GM18499 (cell line): ENCODE measurements around the gene TRPM4.
"Not testable (repeated sequence)": the region's sequence is repeated elsewhere in the genome, so short reads cannot be mapped to it uniquely, and the experiment has no call there.

Source experiments
- ATAC-seq: cut with Tn5 transposase; IDR thresholded peaks from one replicate; pipeline ENCODE4 v1.9.1; 2021; ENCODE audit warnings: moderate number of reproducible peaks; ENCODE audit not compliant: insufficient read depth, unreplicated experiment

Gene TRPM4

GRCh38 chr19:49150106-49150943 is 7.3 kb upstream of the TRPM4 start:
- no peak for ATAC-seq

GRCh38 chr19:49150944-49151243 is 6.7 kb upstream of the TRPM4 start:
- ATAC-seq = no peak

- no peak for ATAC-seq
Observed at GRCh38 chr19:49151267-49152118, 6.1 kb upstream of the TRPM4 start.

- no peak for ATAC-seq
Observed at GRCh38 chr19:49152119-49152550, 5.5 kb upstream of the TRPM4 start.

GRCh38 chr19:49153167-49153809 is 4.3 kb upstream of the TRPM4 start:
- ATAC-seq = no peak

GRCh38 chr19:49154279-49154678 is 3.3 kb upstream of the TRPM4 start:
- no peak for ATAC-seq

GRCh38 chr19:49155005-49155819 is 2.4 kb upstream of the TRPM4 start, which contains the start of gene HRC:
HRC (minus strand) TSS chr19:49155396; CDS start chr19:49155237, 159 bp downstream.
- no peak for ATAC-seq

- ATAC-seq = no peak
Observed at GRCh38 chr19:49155820-49156346, 1.7 kb upstream of the TRPM4 start.

GRCh38 chr19:49160450-49161189 is 3.0 kb downstream of the TRPM4 start:
- no peak for ATAC-seq

GRCh38 chr19:49161987-49162386 is 4.4 kb downstream of the TRPM4 start:
- no peak for ATAC-seq

GRCh38 chr19:49165111-49165750 is 7.6 kb downstream of the TRPM4 start:
- no peak for ATAC-seq

GRCh38 chr19:49165865-49166301 is 8.3 kb downstream of the TRPM4 start:
- ATAC-seq = no peak

- ATAC-seq = no peak
Observed at GRCh38 chr19:49167857-49168409, 10.3 kb downstream of the TRPM4 start.

- no peak for ATAC-seq
Observed at GRCh38 chr19:49168421-49168820, 10.8 kb downstream of the TRPM4 start.

- no peak for ATAC-seq
Observed at GRCh38 chr19:49173198-49173597, 15.6 kb downstream of the TRPM4 start.

GRCh38 chr19:49180659-49181058 is 23.1 kb downstream of the TRPM4 start:
- ATAC-seq = no peak

GRCh38 chr19:49182010-49182847 is 24.6 kb downstream of the TRPM4 start:
- ATAC-seq = not testable (repeated sequence)
